ENCODE measurements around the gene MYBPC1.
"Not testable (repeated sequence)": the region's sequence is repeated elsewhere in the genome, so short reads cannot be mapped to it uniquely, and the experiment has no call there.

MYBPC1 gene

GRCh38 chr12:101594700-101595099, at the start of gene MYBPC1:
MYBPC1 (plus strand) TSS chr12:101594971; CDS start chr12:101595071, 100 bp downstream.
- DNase-seq (ENCODE audit: low read depth in 2 of 2): no peak

DNA sequence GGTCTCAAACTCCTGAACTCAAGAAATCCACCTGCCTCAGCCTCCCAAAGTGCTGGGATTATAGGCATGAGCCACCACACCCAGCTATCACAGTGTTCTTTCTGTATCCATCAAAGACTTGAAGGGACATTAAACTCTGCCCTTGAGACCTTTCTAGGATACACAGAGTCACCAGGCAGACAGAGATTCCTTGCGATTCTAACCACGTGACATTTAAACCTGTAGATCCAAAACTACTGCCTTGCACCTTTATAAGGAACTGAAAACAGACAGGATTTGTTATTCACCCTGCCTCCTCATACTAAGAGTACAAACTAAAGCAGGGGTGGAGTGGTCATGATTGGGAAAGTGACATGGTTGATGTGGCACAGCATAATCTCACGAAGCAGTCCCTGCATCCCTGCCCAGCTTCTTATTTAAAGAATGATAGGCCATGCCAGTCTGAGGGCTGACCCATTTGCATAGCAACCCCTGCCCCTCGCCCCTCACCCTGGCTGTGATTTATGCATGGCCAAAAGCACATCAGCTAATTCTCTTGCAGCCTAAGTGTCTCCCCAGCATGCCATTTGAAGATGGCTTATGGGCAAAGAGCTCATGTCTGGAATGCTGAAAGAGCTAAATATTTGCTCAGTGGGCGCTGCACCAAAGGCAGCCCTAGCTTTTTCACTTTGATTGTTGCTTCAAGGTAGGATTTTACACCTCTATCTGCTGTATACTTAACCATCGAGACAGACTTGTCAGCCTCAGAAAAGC, 43.2 kb upstream of the MYBPC1 start:
- no peak for DNase-seq (ENCODE audit: low read depth in 2 of 2)

DNA sequence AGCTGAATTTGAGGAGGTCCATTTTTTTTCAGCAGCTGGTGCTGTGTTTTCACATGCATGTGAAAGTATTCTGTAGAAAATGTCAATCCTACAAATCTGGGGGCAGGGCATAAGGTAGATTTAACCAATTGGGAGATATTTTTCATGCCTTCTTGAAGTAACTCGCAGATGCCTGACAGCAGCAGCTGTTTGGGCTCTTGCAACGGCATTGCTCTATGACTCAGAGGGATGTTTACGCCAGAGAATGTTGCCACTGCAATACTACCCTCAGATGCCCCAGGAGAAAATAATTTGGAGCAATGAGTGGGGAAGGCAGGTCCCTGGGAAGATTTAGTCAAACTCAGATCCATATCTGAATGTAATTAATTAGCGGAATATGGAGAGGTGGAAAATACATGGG, 42.5 kb upstream of the MYBPC1 start:
- DNase-seq (ENCODE audit: low read depth in 2 of 2): no peak

DNA sequence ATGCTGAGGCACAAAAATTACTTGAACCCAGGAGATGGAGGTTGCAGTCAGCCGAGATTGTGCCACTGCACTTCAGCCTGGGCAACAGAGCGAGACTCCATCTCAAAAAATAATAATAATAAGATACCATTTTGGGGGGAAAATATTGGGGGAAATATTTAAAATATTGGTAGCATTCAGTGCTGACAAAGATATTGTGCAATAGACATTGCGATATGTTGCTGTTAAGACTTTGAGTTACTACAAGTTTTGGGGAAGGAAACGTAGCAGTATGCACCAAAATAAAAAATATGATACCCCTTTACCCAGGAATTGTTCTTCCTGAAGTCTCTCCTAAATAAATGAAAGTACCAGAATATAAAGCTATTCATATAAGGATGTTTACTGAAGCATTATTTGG, 37.7 kb upstream of the MYBPC1 start:
- no peak for DNase-seq (ENCODE audit: low read depth in 2 of 2)

DNA sequence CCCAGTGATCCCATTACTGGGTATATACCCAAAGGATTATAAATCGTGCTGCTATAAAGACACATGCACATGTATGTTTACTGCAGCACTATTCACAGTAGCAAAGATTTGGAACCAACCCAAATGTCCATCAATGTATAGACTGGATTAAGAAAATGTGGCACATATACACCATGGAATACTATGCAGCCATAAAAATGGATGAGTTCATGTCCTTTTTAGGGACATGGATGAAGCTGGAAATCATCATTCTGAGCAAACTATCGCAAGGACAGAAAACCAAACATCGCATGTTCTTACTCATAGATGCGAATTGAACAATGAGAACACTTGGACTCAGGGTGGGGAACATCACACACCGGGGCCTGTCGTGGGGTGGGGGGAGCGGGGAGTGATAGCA, 36.0 kb upstream of the MYBPC1 start:
- DNase-seq (ENCODE audit: low read depth in 2 of 2): not testable (repeated sequence)

DNA sequence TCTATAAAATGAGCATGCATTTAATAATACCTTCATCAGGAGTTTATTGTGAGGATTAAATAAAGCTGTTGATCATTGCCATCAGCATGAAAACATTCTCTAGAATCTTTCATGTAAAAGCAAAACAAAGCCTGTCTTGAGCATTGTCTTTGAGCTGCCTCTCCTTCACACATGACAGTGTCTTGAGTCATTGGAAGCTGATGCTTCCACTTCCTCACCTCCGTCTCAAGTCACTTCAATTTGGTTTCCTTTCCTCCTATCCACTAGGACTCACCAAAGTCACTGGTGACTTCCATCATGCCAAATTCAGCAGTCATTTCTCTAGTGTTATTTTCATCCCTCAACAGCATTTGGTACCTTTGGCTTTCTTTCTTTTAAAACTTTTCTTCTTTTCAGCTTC, 31.6 kb upstream of the MYBPC1 start:
- DNase-seq (ENCODE audit: low read depth in 2 of 2): no peak

DNA sequence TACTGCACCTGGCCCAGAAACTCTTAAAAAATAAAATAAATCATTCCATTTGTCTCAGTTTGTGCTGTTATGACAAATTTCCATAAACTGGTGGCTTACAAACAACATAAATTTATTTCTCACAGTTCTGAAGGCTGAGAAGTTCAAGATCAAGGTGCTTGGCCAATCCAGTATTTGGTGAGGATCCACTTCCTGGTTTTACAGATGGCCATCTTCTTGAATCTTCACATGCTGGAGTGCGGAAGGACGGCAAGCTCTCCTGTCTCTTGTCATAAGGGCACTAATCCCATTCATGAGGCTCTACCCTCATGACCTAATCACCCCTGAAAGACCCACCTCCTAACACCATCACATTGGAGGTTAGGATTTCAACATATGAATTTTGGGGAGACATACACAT, 29.9 kb upstream of the MYBPC1 start:
- DNase-seq (ENCODE audit: low read depth in 2 of 2): no peak

DNA sequence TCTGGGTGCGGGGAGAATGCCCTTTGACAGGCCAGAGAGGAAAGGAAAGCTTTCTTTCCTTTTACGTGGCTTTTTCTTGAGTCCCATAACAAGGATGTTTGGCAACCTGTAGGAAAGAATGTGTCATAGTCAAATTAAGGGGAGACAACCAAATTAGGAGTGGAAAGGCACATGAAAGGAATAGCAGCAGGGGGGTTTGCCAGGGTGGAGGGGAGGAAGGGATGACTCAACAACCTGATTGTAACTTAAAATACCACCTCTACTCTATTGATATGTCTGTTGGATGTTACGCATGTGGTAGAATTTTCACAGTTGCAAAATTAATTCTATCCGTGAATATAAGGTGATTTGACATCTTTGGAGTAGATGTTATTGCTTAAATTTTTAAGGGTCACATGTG, 28.5 kb upstream of the MYBPC1 start:
- no peak for DNase-seq (ENCODE audit: low read depth in 2 of 2)

- no peak for DNase-seq (ENCODE audit: low read depth in 2 of 2)
Observed at GRCh38 chr12:101567918-101568317, 26.9 kb upstream of the MYBPC1 start.

- DNase-seq (ENCODE audit: low read depth in 2 of 2): no peak
Observed at GRCh38 chr12:101570047-101570446, 24.7 kb upstream of the MYBPC1 start.

DNA sequence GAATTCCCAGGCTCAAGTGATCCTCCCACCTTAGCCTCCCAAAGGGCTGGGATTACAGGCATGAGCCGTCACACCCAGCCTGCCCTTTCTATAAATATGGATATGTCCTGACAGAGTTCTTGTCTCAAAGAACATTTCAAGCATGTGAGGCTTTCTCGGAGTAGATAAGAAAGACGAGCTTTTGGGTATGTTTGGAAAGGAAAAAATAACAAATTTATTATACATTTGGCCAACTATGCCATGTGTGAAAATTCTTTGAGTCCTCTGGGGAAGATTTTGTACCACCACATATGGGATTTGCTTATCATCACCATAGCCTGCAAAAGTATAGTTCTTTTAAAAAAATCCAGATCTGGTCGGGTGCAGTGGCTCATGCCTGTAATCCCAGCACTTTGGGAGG, 23.7 kb upstream of the MYBPC1 start:
- DNase-seq (ENCODE audit: low read depth in 2 of 2): no peak

- no peak for DNase-seq (ENCODE audit: low read depth in 2 of 2)
Observed at GRCh38 chr12:101573743-101574142, 21.0 kb upstream of the MYBPC1 start.

DNA sequence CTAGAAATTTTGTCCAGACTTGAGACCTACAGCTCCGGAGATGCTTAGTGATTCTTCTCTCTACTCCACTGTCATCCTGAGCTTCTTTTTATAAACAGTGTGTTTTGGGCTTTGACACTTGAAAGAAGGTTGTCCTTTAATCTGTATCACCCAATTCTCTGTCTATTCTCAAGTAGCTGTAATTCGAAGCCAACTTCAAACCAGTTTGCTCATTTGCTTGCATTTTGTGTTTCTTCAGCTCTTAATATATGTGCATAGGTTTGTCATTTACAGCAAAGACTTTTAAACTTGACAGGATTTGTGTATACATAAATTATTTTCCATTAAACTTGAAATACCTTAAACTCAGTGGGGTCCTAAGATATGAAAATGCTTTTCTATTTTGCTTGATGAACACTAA, 16.4 kb upstream of the MYBPC1 start:
- no peak for DNase-seq (ENCODE audit: low read depth in 2 of 2)

DNA sequence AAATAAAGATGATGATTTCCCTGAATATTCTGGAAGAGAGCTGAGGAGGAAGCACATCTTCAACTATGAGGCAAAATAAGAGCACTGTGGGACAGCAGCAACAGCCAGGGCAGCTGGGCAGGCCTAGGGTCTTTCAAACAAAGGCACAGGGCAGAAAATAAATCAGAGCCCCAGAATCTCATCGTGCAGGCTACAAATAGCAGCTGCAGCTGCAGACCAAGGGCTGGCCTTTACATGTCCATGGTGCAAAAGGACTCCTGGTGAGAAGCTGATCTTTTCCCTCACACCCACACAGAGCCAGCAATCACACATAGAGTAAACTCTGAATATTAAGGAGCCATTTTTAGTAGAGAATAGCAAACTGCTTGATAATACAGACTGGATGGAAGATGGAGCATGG, 13.6 kb upstream of the MYBPC1 start:
- no peak for DNase-seq (ENCODE audit: low read depth in 2 of 2)

- DNase-seq (ENCODE audit: low read depth in 2 of 2): no peak
Observed at GRCh38 chr12:101582937-101583336, 11.8 kb upstream of the MYBPC1 start.

GRCh38 chr12:101590383-101590782, 4.4 kb upstream of the MYBPC1 start:
- no peak for DNase-seq (ENCODE audit: low read depth in 2 of 2)

DNA sequence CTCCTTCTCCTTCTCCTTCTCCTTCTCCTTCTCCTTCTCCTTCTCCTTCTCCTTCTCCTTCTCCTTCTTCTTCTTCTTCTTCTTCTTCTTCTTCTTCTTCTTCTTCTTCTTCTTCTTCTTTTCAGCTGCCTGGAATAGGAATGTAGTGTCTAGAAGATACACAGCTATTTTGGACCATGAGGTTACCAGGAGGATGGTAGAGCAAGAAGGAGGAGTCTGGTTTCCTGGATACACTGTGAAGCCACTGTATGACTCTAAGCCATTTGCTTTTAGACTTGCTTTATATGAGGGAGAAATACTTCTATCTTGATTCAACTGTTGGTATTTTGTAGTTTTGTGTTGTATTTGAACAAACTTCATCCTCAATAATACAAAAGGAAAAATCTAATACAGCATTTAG, 3.0 kb upstream of the MYBPC1 start:
- DNase-seq (ENCODE audit: low read depth in 2 of 2): no peak

DNA sequence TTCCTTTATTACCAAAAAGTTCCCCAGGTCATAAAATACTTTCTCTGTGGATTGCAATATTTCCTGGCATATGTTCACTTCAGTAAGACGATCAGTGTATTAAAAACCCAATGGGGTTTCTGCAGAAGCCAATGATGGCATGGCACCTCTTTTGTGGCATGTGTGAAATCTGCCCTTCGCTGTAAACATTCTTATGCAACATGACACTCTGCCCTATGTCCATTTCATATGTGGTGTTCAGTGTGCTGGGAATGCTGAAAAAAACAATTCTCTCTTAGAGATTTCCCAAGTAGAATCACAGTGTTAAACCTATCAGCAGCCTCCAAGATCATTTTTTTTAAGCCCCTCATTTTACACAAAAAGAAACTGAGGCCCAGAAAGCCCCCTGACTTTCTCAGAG, 2.3 kb upstream of the MYBPC1 start:
- no peak for DNase-seq (ENCODE audit: low read depth in 2 of 2)

GRCh38 chr12:101592921-101593320, 1.9 kb upstream of the MYBPC1 start:
- no peak for DNase-seq (ENCODE audit: low read depth in 2 of 2)

DNA sequence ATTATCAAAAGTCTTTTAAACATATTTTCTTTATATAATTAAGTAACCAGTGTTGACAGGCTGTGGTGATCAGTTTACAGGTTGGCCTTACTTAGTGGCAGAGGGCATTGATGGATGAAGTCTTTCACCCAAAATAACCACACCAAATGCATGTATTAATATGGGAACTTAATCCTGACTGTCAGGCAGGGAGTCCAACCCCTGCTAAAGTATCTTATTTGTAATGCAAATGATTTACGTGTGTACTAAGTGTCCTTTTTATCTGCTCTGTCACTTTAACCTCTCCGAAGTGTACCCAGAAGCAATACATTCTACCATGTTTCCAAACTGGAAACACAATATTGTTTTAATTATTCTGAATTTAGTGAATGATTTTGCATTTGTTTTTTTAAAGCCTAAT, 1.4 kb downstream of the MYBPC1 start:
- no peak for DNase-seq (ENCODE audit: low read depth in 2 of 2)

DNA sequence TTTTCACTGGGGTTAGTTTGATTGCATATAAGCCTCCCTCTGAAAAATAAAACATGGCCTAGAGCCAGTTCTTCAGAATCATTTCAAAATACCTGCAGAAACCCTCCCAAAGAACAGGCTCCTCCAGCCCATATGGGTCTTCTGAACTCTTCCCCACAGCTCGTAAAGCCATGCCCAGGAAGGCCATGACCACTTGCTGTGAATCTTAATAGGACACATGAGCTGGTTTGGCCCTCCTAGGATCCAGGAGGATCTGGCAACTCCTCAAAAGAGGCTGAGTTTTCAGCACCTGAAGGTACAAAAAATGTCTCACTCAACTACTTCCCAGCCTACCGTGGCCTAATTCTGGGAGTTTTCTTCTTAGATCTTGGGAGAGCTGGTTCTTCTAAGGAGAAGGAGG, 2.4 kb downstream of the MYBPC1 start:
- no peak for DNase-seq (ENCODE audit: low read depth in 2 of 2)

- no peak for DNase-seq (ENCODE audit: low read depth in 2 of 2)
Observed at GRCh38 chr12:101598483-101598882, 3.7 kb downstream of the MYBPC1 start.

DNA sequence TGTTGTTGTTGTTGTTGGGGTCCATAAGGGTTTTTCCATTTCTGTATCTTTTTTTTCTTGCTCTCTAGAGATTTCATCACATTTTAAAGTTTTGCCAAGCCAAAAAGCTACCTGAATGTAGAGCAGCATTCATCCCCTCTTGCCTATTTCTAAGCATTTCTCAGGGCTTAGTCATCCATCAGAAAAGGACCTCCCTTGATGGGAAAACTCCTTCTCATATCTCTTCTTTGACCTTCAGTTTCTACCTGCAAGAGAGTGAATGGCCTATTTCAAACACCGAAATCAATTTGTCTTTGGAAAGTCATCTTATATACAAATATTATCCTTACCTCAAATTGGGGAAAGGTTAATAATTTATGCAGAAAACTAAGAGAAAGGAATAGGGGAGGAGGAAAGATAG, 4.5 kb downstream of the MYBPC1 start:
- DNase-seq (ENCODE audit: low read depth in 2 of 2): no peak

DNA sequence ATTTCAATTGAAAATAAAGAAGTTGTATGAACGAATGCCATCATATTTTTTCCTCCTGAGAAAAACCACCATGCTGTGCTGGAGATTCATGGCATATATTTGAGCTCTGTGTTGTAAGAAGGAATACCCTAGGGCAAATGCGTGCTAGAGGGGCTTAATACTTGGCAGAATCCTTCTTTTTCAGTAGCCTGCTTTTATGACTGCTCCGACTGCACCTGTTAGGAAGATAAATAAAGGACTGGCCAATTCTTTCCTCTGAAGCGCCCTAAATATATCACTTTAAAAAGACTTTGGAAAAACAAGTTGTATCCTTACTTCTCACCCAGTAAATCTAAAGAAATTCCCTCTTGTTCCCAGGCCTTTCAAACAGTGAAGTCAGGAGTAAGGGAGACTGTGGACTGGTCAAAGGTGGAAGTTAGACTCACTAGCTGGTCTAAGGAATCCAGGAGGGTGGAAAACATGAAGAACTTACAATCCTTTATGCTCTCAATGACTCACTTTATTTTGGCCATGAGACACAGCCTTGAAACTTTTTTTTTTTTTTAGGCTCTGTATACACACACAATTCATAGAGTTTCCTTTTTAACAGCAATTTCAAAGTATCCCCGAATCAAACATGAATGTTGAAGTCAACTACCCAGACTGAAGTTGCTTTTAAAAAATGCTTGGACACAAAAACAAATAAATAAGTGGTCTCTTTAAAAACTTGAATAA, 5.2 kb downstream of the MYBPC1 start:
- no peak for DNase-seq (ENCODE audit: low read depth in 2 of 2)
